CD4-positive, alpha-beta T cell (primary cell): ENCODE data around the gene MT3. TPM values are rescaled to one million over a fixed set of nuclear protein-coding genes. Genes with fewer than 3 reads are reported as not detected.

Experiments used
- ATAC-seq: fragments of 200-7000 bp; cut with Tn5 transposase; one replicate; pipeline ENCODE4 v1.10.0; 2022; ENCODE audit warnings: mild to moderate bottlenecking; ENCODE audit not compliant: poor library complexity
- CTCF ChIA-PET: fragments of 350-600 bp; sonication (Branson Sonifier 250); formaldehyde crosslinking; loops from one replicate; lab custom pipeline; 2021; ENCODE audit warnings: antibody characterized with exemption, inconsistent platforms; lab: Charles Lee
- POLR2A ChIA-PET: fragments of 350-600 bp; sonication (Branson Sonifier 250); formaldehyde crosslinking; loops from one replicate; lab custom pipeline; 2021; ENCODE audit warnings: antibody characterized with exemption, inconsistent platforms; lab: Charles Lee
- DNase-seq, 14 experiments: peaks; one replicate each; pipeline ENCODE4 v3.0.0-alpha.2; 2013 to 2020; ENCODE audit warnings: mixed read lengths in 2 of 14
- H3K27ac ChIP-seq, 2 donors: one replicate each; pipeline versions ENCODE4 v1.5.1 to v1.7.0; 2013; ENCODE audit warnings: low read length in 2 of 2, low read depth in 1 of 2, mild to moderate bottlenecking in 1 of 2
- H3K27me3 ChIP-seq, 2 experiments: 1 replicate in 1 of 2; 2 replicates in 1 of 2; pipeline versions ENCODE4 v1.6.1 to v1.7.0; 2013; ENCODE audit warnings: low read length in 2 of 2, control low read depth in 1 of 2, mild to moderate bottlenecking in 1 of 2, moderate library complexity in 1 of 2; ENCODE audit not compliant: insufficient read depth in 2 of 2, control insufficient read depth in 1 of 2
- H3K36me3 ChIP-seq: one replicate; pipeline ENCODE4 v1.6.1; 2013; ENCODE audit warnings: low read length, control low read depth; ENCODE audit not compliant: insufficient read depth
- H3K4me1 ChIP-seq: one replicate; pipeline ENCODE4 v1.6.1; 2013; ENCODE audit warnings: low read length, control low read depth; ENCODE audit not compliant: insufficient read depth
- H3K4me3 ChIP-seq: one replicate; pipeline ENCODE4 v1.5.1; 2013; ENCODE audit warnings: mild to moderate bottlenecking, low read length, moderate library complexity
- H3K9me3 ChIP-seq, 2 experiments: 1 replicate in 1 of 2; 2 replicates in 1 of 2; pipeline versions ENCODE4 v1.6.1 to v1.7.0; 2013; ENCODE audit warnings: low read length in 2 of 2, mild to moderate bottlenecking in 2 of 2, control low read depth in 1 of 2, moderate library complexity in 1 of 2; ENCODE audit not compliant: control insufficient read depth in 1 of 2, insufficient read depth in 1 of 2
- H3K27ac Mint-ChIP-seq: one replicate; pipeline ENCODE4 v1.8.0; 2020; ENCODE audit warnings: mixed read lengths
- H3K27me3 Mint-ChIP-seq: one replicate; pipeline ENCODE4 v1.8.0; 2021; ENCODE audit warnings: mixed read lengths
- H3K36me3 Mint-ChIP-seq: one replicate; pipeline ENCODE4 v1.8.0; 2021; ENCODE audit warnings: low read depth, mixed read lengths
- H3K4me1 Mint-ChIP-seq: one replicate; pipeline ENCODE4 v1.8.0; 2021; ENCODE audit warnings: low read depth, mixed read lengths
- H3K4me3 Mint-ChIP-seq: one replicate; pipeline ENCODE4 v1.8.0; 2020; ENCODE audit warnings: mild to moderate bottlenecking, mixed read lengths
- H3K9me3 Mint-ChIP-seq: one replicate; pipeline ENCODE4 v1.8.0; 2020; ENCODE audit warnings: mixed read lengths
- intact Hi-C, 2 experiments: fragments of 100-400 bp; cut with DNase I in 1 of 2; cut with micrococcal nuclease in 1 of 2; formaldehyde crosslinking; loops; one replicate each; pipeline versions ENCODE4 v1.15.1 to v1.9.0; 2023 to 2025; cut with DNase I, micrococcal nuclease
- total RNA-seq, 174 experiments: library from RNA in 2 of 174; stranded (reverse) in 2 of 174; gene quantifications; one replicate each; pipeline ENCODE4 v1.2.3 and lab custom pipeline; 2021 to 2026
- TF ChIP-seq, protein P1 (sequence below): fragments of 200-600 bp; IDR thresholded peaks from one replicate; pipeline ENCODE4 v1.8.0; 2022; ENCODE audit warnings: antibody characterized with exemption, mild to moderate bottlenecking

The MT3 gene
- total RNA-seq, 2 experiments from 2014 or later, result 0.50 TPM; not detected in 1

- Histone ChIP-seq H3K27ac (no peak within 1 kb of the TSS), H3K27me3 (peaks cover 0 to 10% of the 10 kb centered on the region in 2 experiments), H3K4me1 (peaks cover 20% of the 10 kb centered on the region), H3K36me3 (no peaks in the 10 kb centered on the region), H3K9me3 (no peaks in the 10 kb centered on the region), H3K4me3 (peak within 1 kb of the TSS; percentile 73)
- ChIA-PET POLR2A (interaction anchor here (0.6 to 1.9 kb wide), 6 partner anchors 11 to 18 kb away, joined by 3 to 9 read pairs (median 4); partner anchors contain the start of gene MT2A), CTCF (interaction anchor here (1.2 kb wide), 1 partner anchor 18 kb away, joined by 3 read pairs; no protein-coding TSS in a partner anchor)
- no peak within 1 kb of the TSS for H3K27ac Mint-ChIP-seq
- H3K4me3 Mint-ChIP-seq, result peak within 1 kb of the TSS; percentile 89
- intact Hi-C loops, result loop anchor here in 1 of 2 experiments (2.0 kb wide), 1 partner anchor 17 kb away; the partner anchor contains the start of gene MT2A
- peaks cover 11% of the 10 kb centered on the region for H3K4me1 Mint-ChIP-seq
- DNase-seq (peak in 11 of 14 experiments; percentile 11 to 80 (median 38)), ATAC-seq (peak; percentile 86)
- H3K36me3 Mint-ChIP-seq, result no peaks in the 10 kb centered on the region
- H3K27me3 Mint-ChIP-seq, result peaks cover 42% of the 10 kb centered on the region
- TF ChIP-seq, protein P1, sequence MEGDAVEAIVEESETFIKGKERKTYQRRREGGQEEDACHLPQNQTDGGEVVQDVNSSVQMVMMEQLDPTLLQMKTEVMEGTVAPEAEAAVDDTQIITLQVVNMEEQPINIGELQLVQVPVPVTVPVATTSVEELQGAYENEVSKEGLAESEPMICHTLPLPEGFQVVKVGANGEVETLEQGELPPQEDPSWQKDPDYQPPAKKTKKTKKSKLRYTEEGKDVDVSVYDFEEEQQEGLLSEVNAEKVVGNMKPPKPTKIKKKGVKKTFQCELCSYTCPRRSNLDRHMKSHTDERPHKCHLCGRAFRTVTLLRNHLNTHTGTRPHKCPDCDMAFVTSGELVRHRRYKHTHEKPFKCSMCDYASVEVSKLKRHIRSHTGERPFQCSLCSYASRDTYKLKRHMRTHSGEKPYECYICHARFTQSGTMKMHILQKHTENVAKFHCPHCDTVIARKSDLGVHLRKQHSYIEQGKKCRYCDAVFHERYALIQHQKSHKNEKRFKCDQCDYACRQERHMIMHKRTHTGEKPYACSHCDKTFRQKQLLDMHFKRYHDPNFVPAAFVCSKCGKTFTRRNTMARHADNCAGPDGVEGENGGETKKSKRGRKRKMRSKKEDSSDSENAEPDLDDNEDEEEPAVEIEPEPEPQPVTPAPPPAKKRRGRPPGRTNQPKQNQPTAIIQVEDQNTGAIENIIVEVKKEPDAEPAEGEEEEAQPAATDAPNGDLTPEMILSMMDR, result no peak
- no peaks in the 10 kb centered on the region for H3K9me3 Mint-ChIP-seq
Observed at GRCh38 chr16:56625140-56625942, 36.0 kb downstream of the MT3 start, which contains the start of gene MT1E. Gene MT1E (plus strand): TSS chr16:56625781. CDS start chr16:56625852, 71 bp downstream.

DNA sequence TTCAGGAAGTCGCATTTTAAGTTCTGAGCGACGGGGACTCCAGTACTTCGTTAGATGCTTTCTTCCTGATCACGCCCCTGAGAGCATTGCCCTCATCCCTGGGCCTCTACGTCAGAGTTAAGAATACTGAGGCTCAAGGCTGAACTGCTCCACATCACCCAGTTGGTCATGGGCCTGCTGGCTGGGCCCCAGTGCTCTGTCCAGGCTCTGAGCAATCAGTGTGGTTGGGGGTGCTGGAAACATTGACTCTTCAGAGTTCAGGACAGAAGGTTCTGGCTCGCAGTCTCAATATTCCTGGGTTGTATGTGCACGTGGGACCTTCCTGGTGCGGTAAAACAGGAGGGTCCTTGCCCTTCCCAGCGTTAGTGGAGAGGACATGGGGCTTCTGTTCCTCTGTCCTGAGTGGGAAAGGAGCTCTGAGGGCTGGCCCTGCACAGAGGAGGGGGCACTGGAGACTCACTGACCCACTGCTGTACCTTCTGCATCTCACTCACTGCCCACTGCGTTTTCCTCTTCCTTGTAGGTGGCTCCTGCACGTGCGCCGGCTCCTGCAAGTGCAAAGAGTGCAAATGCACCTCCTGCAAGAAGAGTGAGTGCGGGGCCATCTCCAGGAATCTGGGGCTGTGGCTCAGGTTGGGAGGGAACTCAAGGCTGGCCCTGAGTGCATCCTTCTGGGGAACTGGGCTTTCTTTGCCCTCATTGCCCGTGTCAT is 36.8 kb downstream of the MT3 start:
- H3K27ac Mint-ChIP-seq, result no peak overlapping the region
- DNase-seq, result no peak
- peak overlapping the region; percentile 89 for H3K4me3 Mint-ChIP-seq

More for the DNA sequence above, 36.8 kb downstream of the MT3 start:
- Histone ChIP-seq H3K36me3 (no peaks in the 10 kb centered on the region), H3K4me1 (peaks cover 20% of the 10 kb centered on the region), H3K4me3 (peak overlapping the region; percentile 73), H3K9me3 (no peaks in the 10 kb centered on the region), H3K27me3 (peaks cover 4 to 12% of the 10 kb centered on the region in 2 experiments), H3K27ac (no peak overlapping the region)
- TF ChIP-seq, protein P1, result no peak
- intact Hi-C loops, result loop anchor here in 1 of 2 experiments (2.0 kb wide), 1 partner anchor 17 kb away; the partner anchor contains the start of gene MT2A
- Mint-ChIP-seq H3K9me3 (no peaks in the 10 kb centered on the region), H3K4me1 (peaks cover 11% of the 10 kb centered on the region), H3K27me3 (peaks cover 49% of the 10 kb centered on the region), H3K36me3 (no peaks in the 10 kb centered on the region)
- ChIA-PET CTCF (interaction anchor here (1.2 kb wide), 1 partner anchor 17 kb away, joined by 3 read pairs; no protein-coding TSS in a partner anchor), POLR2A (interaction anchor here (0.6 to 1.9 kb wide), 6 partner anchors 11 to 19 kb away, joined by 3 to 9 read pairs (median 4); partner anchors contain the start of gene MT2A)
- peak; percentile 28 for ATAC-seq
